IPS-15b (cell line): ENCODE data around the gene GRB14.

ENCODE experiments used
- H3K27me3 ChIP-seq: one replicate; pipeline ENCODE4 v1.6.1; 2013; ENCODE audit warnings: low read length; ENCODE audit not compliant: control insufficient read depth, insufficient read depth
- H3K36me3 ChIP-seq: one replicate; pipeline ENCODE4 v1.6.1; 2013; ENCODE audit warnings: low read length; ENCODE audit not compliant: control insufficient read depth, insufficient read depth
- H3K4me1 ChIP-seq: one replicate; pipeline ENCODE4 v1.6.1; 2013; ENCODE audit warnings: mild to moderate bottlenecking, low read length; ENCODE audit not compliant: control insufficient read depth, insufficient read depth
- H3K4me3 ChIP-seq: one replicate; pipeline ENCODE4 v1.5.1; 2013; ENCODE audit warnings: low read depth, low read length
- H3K9ac ChIP-seq: one replicate; pipeline ENCODE4 v1.6.1; 2013; ENCODE audit warnings: low read depth, mild to moderate bottlenecking, low read length
- H3K9me3 ChIP-seq: one replicate; pipeline ENCODE4 v1.6.1; 2013; ENCODE audit warnings: mild to moderate bottlenecking, low read length; ENCODE audit not compliant: control insufficient read depth, insufficient read depth

GRB14 gene

GRCh38 chr2:164570475-164570874 is 50.8 kb downstream of the GRB14 start:
- no peak overlapping the region for H3K4me3 ChIP-seq
- no peaks in the 10 kb centered on the region for H3K27me3 ChIP-seq
- no peak overlapping the region for H3K9ac ChIP-seq
- no peaks in the 10 kb centered on the region for H3K9me3 ChIP-seq
- H3K4me1 ChIP-seq: no peaks in the 10 kb centered on the region
- H3K36me3 ChIP-seq: no peaks in the 10 kb centered on the region

DNA sequence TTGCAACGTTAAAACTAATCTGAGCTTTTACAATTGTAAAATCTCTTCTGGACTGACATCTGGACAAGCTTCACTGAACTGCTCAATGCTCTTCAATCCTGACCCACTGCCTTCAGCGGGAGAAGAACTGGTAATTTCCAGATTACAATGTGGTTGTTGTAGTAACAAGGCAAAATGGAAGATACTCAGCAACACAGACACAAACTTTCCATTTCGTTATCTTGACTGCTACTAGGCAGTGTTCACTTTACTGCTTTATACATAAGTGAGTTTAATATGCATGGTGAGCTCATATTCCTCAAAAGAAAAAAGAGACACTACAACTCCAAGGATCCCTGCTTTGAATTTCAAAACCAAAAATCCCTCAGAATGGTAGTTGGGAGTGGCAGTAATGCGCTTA is 51.9 kb downstream of the GRB14 start:
- Histone ChIP-seq H3K4me3 (no peak overlapping the region), H3K36me3 (no peaks in the 10 kb centered on the region), H3K27me3 (no peaks in the 10 kb centered on the region), H3K9ac (no peak overlapping the region), H3K9me3 (no peaks in the 10 kb centered on the region), H3K4me1 (no peaks in the 10 kb centered on the region)

DNA sequence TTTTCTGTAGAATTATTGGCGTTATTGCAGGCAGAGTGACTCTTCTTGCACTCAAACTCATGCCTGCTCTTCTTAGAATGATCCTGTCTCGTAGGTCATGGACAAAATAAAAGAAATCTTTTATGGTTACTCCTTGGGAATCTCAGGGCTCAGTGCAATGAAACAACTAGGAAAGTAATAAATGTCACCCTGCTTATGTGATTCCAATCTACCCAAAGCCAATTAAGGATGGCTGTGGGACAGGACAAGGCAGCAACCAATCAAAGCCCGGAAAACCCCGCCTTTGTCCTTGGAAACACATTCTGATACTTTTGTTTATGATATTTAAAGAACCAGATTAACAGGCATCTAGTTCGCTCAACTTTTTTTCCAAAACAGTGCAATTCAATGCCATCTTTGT is 53.0 kb downstream of the GRB14 start:
- Histone ChIP-seq H3K36me3 (no peaks in the 10 kb centered on the region), H3K27me3 (no peaks in the 10 kb centered on the region), H3K4me1 (no peaks in the 10 kb centered on the region), H3K9ac (no peak overlapping the region), H3K9me3 (no peaks in the 10 kb centered on the region), H3K4me3 (no peak overlapping the region)

DNA sequence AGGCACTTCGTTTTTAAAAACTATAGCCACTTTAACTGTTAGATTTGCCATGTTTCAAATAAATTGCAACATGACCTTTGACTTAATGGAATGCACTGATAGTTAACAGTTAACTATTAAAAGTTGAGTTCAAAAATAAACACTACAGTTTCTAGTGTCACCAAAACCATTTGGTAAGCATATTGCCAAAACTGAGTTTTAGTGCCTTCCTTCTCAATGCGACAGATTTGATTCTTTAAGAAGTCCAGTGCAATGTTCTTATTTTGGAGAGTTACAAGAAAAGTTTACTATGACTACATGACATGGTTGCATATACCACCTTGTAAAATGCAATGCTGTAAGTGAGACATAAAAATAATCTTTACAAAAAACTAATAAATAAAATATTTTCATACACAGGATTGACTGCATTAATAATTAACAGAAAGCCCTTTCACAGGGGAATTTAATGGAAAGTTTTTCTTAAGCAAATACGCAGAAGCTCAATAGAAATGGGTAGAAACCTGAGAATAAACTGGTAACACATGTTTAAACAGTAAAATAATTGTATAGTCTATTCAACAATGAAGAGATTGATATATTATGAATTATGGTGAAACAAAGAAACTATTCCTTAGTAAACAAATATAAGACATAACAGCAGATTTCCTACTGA is 53.8 kb downstream of the GRB14 start:
- H3K4me3 ChIP-seq: no peak overlapping the region
- H3K36me3 ChIP-seq: no peaks in the 10 kb centered on the region
- no peaks in the 10 kb centered on the region for H3K9me3 ChIP-seq
- no peak overlapping the region for H3K9ac ChIP-seq
- no peaks in the 10 kb centered on the region for H3K27me3 ChIP-seq
- H3K4me1 ChIP-seq: no peaks in the 10 kb centered on the region

GRCh38 chr2:164565359-164565758 is 55.9 kb downstream of the GRB14 start:
- no peaks in the 10 kb centered on the region for H3K36me3 ChIP-seq
- H3K9ac ChIP-seq: no peak overlapping the region
- no peaks in the 10 kb centered on the region for H3K4me1 ChIP-seq
- H3K27me3 ChIP-seq: no peaks in the 10 kb centered on the region
- no peak overlapping the region for H3K4me3 ChIP-seq
- H3K9me3 ChIP-seq: no peaks in the 10 kb centered on the region

DNA sequence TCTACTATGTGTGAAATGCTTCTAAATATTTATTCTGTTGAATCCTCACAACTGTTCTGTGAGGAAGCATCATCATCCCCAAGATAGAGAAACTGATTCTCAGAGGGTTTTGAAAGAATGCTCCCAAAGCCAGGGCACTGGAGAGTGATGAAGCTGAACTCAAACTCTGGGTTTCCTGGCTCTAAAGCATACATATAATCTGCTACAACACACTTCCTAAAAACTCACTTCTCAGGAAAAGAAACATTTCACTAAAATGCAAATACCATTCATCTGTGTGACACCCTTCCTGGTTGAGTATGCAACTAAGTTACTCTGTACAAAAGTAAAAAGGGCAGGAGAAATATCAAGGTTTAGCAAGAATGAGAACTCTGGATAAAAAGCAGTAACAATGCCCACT is 58.6 kb downstream of the GRB14 start:
- Histone ChIP-seq H3K9ac (no peak overlapping the region), H3K4me1 (no peaks in the 10 kb centered on the region), H3K36me3 (no peaks in the 10 kb centered on the region), H3K9me3 (no peaks in the 10 kb centered on the region), H3K4me3 (no peak overlapping the region), H3K27me3 (no peaks in the 10 kb centered on the region)

DNA sequence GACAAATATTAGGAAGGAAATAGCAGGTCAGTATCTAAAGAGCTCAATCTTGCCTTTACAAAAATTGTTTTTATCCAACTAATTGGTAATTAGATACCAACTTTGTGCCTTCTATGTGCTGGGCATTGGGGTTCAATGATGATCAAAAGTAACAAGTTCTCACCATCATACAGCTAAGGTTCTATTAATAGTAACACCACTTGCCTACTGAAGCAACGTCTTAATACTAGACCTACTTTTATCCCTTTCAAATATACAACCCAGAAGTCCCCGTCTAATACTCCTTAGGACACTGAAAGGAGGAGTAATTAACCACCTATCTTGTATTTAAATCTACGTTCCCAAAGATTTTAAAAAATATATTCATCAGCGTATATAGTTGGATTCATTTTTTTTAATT is 59.3 kb downstream of the GRB14 start:
- H3K4me1 ChIP-seq: no peaks in the 10 kb centered on the region
- H3K27me3 ChIP-seq: no peaks in the 10 kb centered on the region
- H3K4me3 ChIP-seq: no peak overlapping the region
- H3K36me3 ChIP-seq: no peaks in the 10 kb centered on the region
- H3K9ac ChIP-seq: no peak overlapping the region
- H3K9me3 ChIP-seq: no peaks in the 10 kb centered on the region

- H3K36me3 ChIP-seq: no peaks in the 10 kb centered on the region
- no peak overlapping the region for H3K4me3 ChIP-seq
- H3K9me3 ChIP-seq: no peaks in the 10 kb centered on the region
- H3K9ac ChIP-seq: no peak overlapping the region
- no peaks in the 10 kb centered on the region for H3K27me3 ChIP-seq
- no peaks in the 10 kb centered on the region for H3K4me1 ChIP-seq
These were observed 59.9 kb downstream of the GRB14 start for GRCh38 chr2:164561416-164561815.

DNA sequence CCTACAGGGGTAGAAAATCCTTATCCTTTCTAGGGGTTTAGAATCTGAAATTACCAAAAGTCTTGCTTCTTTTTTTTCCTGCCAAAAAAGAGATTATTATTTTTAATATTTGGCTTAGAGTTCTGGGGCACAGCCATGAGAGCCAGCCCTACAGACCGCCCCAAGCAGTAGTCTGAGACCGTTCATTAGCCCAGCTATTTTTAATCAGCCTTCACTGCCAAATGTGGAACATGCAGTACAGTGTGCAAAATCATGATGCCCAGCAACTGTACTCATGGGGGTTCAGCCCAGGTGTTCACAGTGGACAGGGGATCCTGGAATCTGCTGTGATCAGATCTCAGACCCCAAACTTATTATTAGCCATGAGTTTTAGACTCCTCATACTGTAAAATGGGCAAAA is 60.4 kb downstream of the GRB14 start:
- no peaks in the 10 kb centered on the region for H3K27me3 ChIP-seq
- no peak overlapping the region for H3K9ac ChIP-seq
- H3K4me3 ChIP-seq: no peak overlapping the region
- no peaks in the 10 kb centered on the region for H3K4me1 ChIP-seq
- no peaks in the 10 kb centered on the region for H3K36me3 ChIP-seq
- H3K9me3 ChIP-seq: no peaks in the 10 kb centered on the region

GRCh38 chr2:164560181-164560792 is 61.0 kb downstream of the GRB14 start:
- no peaks in the 10 kb centered on the region for H3K27me3 ChIP-seq
- H3K36me3 ChIP-seq: no peaks in the 10 kb centered on the region
- H3K9me3 ChIP-seq: no peaks in the 10 kb centered on the region
- no peak overlapping the region for H3K4me3 ChIP-seq
- H3K4me1 ChIP-seq: no peaks in the 10 kb centered on the region
- no peak overlapping the region for H3K9ac ChIP-seq

GRCh38 chr2:164558450-164558849 is 62.8 kb downstream of the GRB14 start:
- H3K9me3 ChIP-seq: no peaks in the 10 kb centered on the region
- no peaks in the 10 kb centered on the region for H3K36me3 ChIP-seq
- H3K4me1 ChIP-seq: no peaks in the 10 kb centered on the region
- H3K27me3 ChIP-seq: no peaks in the 10 kb centered on the region
- no peak overlapping the region for H3K9ac ChIP-seq
- H3K4me3 ChIP-seq: no peak overlapping the region

DNA sequence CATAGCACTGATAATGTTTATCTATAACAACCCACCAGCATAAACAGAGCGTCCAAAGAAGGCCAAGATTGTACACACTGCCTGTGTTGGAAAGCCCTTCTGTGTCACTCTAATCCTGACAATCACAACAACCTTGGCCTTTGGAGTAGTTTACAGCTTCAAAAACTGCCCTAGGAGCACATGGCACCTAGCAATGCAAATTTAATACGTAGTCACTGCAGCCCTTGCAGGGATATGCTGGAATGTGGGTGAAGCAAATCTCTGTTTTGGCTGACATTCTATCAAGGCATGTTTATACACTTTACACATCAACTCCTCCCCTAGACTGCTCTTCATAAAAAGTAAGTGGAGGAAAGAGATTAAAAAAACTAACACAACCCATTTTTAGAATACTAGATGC is 66.8 kb downstream of the GRB14 start:
- no peaks in the 10 kb centered on the region for H3K36me3 ChIP-seq
- H3K9me3 ChIP-seq: no peaks in the 10 kb centered on the region
- no peaks in the 10 kb centered on the region for H3K27me3 ChIP-seq
- no peaks in the 10 kb centered on the region for H3K4me1 ChIP-seq
- no peak overlapping the region for H3K4me3 ChIP-seq
- no peak overlapping the region for H3K9ac ChIP-seq
